Endothelial cell (in vitro differentiated cells): ENCODE results near the gene RSPRY1. TPM values are rescaled to one million over a fixed set of nuclear protein-coding genes. Genes with fewer than 3 reads are reported as not detected.
A peak's percentile ranks its signal among the peaks of the same experiment; 100 is the strongest.

Experiments used
- DNase-seq: peaks from one replicate; pipeline ENCODE4 v3.0.0; 2021; ENCODE audit warnings: low spot score
- H3K27ac Mint-ChIP-seq: one replicate; pipeline ENCODE4 v1.8.0; 2021; ENCODE audit warnings: mixed read lengths, inconsistent platforms; ENCODE audit not compliant: unreplicated experiment
- H3K27me3 Mint-ChIP-seq: one replicate; pipeline ENCODE4 v1.8.0; 2021; ENCODE audit warnings: mild to moderate bottlenecking, moderate library complexity, mixed read lengths, inconsistent platforms; ENCODE audit not compliant: unreplicated experiment
- H3K36me3 Mint-ChIP-seq: one replicate; pipeline ENCODE4 v1.8.0; 2021; ENCODE audit warnings: mild to moderate bottlenecking, low read depth, mixed read lengths, inconsistent platforms; ENCODE audit not compliant: unreplicated experiment
- H3K4me1 Mint-ChIP-seq: one replicate; pipeline ENCODE4 v1.8.0; 2021; ENCODE audit warnings: mild to moderate bottlenecking, mixed read lengths, inconsistent platforms; ENCODE audit not compliant: unreplicated experiment
- H3K4me3 Mint-ChIP-seq: one replicate; pipeline ENCODE4 v1.8.0; 2021; ENCODE audit warnings: mild to moderate bottlenecking, mixed read lengths, inconsistent platforms; ENCODE audit not compliant: unreplicated experiment
- H3K9me3 Mint-ChIP-seq: one replicate; pipeline ENCODE4 v1.8.0; 2021; ENCODE audit warnings: mixed read lengths, inconsistent platforms; ENCODE audit not compliant: unreplicated experiment
- CTCF ChIP-seq: fragments of 200-600 bp; sonication (generic); IDR thresholded peaks from one replicate; pipeline ENCODE4 v1.5.0; 2021; ENCODE audit warnings: antibody characterized with exemption; ENCODE audit not compliant: unreplicated experiment
- total RNA-seq: library from RNA; stranded (reverse); fragmentation: NEBNext Ultra II Directional; extraction: Animal tissue kit (Norgen Biotek cat#: 25700); gene quantifications from one replicate; pipeline ENCODE4 v1.2.1, GENCODE V29; 2021; ENCODE audit not compliant: unreplicated experiment

Gene RSPRY1
- total RNA-seq, 1 donor from 2014 or later = 63.0 TPM

DNA sequence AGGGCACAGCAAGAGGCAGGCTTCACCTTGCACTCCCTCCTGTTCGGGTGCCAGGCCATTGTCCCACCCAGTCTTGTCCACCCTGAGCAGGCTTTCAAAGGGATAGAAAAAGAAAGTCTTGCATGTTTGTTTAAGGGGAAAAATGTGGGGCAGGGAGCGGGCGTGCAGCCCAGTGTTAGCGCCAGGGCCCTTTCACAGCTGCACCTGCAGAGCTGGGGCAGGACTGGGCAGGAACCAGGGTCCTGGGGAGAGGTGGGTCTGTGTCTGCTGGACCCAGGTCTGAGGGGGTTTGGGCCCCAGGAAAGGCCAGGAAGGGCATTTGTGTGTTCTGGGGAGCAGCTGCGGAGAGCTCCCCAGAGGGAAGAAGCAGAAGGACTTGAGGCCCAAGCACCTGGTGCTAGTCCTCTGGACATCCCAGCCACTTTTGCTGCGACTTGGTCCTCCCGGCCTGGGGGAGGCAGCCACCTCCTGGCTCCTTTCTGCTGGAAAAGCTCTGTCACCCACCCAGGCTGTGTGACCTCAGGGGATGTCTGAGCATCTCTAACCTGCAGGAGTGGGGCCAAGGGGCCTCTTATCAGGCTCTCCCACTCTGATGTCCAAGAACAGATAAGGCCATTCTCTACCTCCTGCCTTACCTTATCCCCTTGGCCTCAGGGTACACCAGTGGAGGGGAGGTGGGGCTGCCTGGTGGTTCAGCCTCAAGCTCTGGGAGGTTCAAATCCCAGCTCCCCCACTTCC lies 45.0 kb upstream of the RSPRY1 start:
- no peak for TF ChIP-seq CTCF
- Mint-ChIP-seq H3K27ac (peak overlapping the region; percentile 31), H3K9me3 (no peaks in the 10 kb centered on the region), H3K36me3 (peaks cover 43% of the 10 kb centered on the region), H3K27me3 (peaks cover 28% of the 10 kb centered on the region), H3K4me1 (peaks cover 66% of the 10 kb centered on the region), H3K4me3 (no peak overlapping the region)
- DNase-seq = no peak

- Mint-ChIP-seq H3K36me3 (peaks cover 38% of the 10 kb centered on the region), H3K4me1 (peaks cover 74% of the 10 kb centered on the region), H3K27ac (peak overlapping the region; percentile 92), H3K9me3 (no peaks in the 10 kb centered on the region), H3K4me3 (peak overlapping the region; percentile 82), H3K27me3 (peaks cover 31% of the 10 kb centered on the region)
- DNase-seq = no peak
- no peak for TF ChIP-seq CTCF
These were observed 44.1 kb upstream of the RSPRY1 start for GRCh38 chr16:57141822-57142631.

- peaks cover 34% of the 10 kb centered on the region for H3K27me3 Mint-ChIP-seq
- H3K4me3 Mint-ChIP-seq = no peak overlapping the region
- H3K36me3 Mint-ChIP-seq = peaks cover 32% of the 10 kb centered on the region
- TF ChIP-seq CTCF = no peak
- DNase-seq = no peak
- peak overlapping the region; percentile 13 for H3K27ac Mint-ChIP-seq
- peaks cover 77% of the 10 kb centered on the region for H3K4me1 Mint-ChIP-seq
- no peaks in the 10 kb centered on the region for H3K9me3 Mint-ChIP-seq
These were observed 42.8 kb upstream of the RSPRY1 start for GRCh38 chr16:57143149-57143921.

DNA sequence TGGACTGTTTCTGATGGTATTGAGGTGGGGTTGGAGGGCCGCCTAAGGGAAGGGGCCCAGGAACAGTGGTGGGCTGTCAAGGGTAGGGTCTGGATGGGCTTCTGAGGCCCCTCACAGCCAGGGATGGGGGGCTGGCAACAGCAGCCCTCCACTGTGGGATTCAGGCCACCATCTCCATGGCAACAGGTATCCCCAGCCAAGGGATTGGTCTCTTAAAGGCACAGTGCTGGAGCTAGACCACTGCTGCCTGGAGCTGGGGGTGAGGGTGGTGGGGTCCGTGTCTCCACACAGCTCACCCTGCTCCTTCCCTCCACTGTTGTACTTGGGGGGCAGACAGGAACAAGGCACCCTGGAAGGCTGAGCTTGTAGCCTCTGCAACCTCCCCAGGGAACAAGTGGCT lies 42.1 kb upstream of the RSPRY1 start:
- no peaks in the 10 kb centered on the region for H3K9me3 Mint-ChIP-seq
- peaks cover 32% of the 10 kb centered on the region for H3K36me3 Mint-ChIP-seq
- TF ChIP-seq CTCF = no peak
- peaks cover 77% of the 10 kb centered on the region for H3K4me1 Mint-ChIP-seq
- H3K27me3 Mint-ChIP-seq = peaks cover 32% of the 10 kb centered on the region
- peak overlapping the region; percentile 97 for H3K27ac Mint-ChIP-seq
- H3K4me3 Mint-ChIP-seq = no peak overlapping the region
- DNase-seq = no peak
